HG03439 (cell line): Measurements from ENCODE around the gene DNMT3L.
"Not testable (repeated sequence)": the region's sequence is repeated elsewhere in the genome, so short reads cannot be mapped to it uniquely, and the experiment has no call there.

Source experiments
- ATAC-seq: cut with Tn5 transposase; IDR thresholded peaks from one replicate; pipeline ENCODE4 v1.9.1; 2021; ENCODE audit warnings: mild to moderate bottlenecking, moderate library complexity; ENCODE audit not compliant: unreplicated experiment

Gene DNMT3L

GRCh38 chr21:44295163-44295573, 33.5 kb upstream of the DNMT3L start:
- no peak for ATAC-seq

- no peak for ATAC-seq
Observed at GRCh38 chr21:44294391-44295162, 32.9 kb upstream of the DNMT3L start.

- no peak for ATAC-seq
Observed at GRCh38 chr21:44293551-44294231, 32.0 kb upstream of the DNMT3L start.

GRCh38 chr21:44292812-44293195, 31.1 kb upstream of the DNMT3L start:
- ATAC-seq, result no peak

- ATAC-seq, result no peak
Observed at GRCh38 chr21:44291936-44292811, 30.5 kb upstream of the DNMT3L start.

GRCh38 chr21:44291078-44291935, 29.6 kb upstream of the DNMT3L start:
- ATAC-seq, result no peak

GRCh38 chr21:44290327-44291077, 28.8 kb upstream of the DNMT3L start:
- ATAC-seq, result no peak

- ATAC-seq, result no peak
Observed at GRCh38 chr21:44289381-44290010, 27.8 kb upstream of the DNMT3L start.

GRCh38 chr21:44288251-44289110, 26.8 kb upstream of the DNMT3L start:
- ATAC-seq, result no peak

- no peak for ATAC-seq
Observed at GRCh38 chr21:44286716-44287632, 25.3 kb upstream of the DNMT3L start.

- ATAC-seq, result no peak
Observed at GRCh38 chr21:44286086-44286715, 24.5 kb upstream of the DNMT3L start.

- ATAC-seq, result no peak
Observed at GRCh38 chr21:44285138-44285992, 23.7 kb upstream of the DNMT3L start, which contains the start of gene AIRE. Gene AIRE, plus strand, starts transcription at chr21:44285876. Its CDS starts 131 bp downstream, at chr21:44286007.

- no peak for ATAC-seq
Observed at GRCh38 chr21:44283948-44284347, 22.3 kb upstream of the DNMT3L start.

- ATAC-seq, result not testable (repeated sequence)
Observed at GRCh38 chr21:44283211-44283785, 21.6 kb upstream of the DNMT3L start.

GRCh38 chr21:44282370-44282769, 20.7 kb upstream of the DNMT3L start:
- no peak for ATAC-seq
